Calu3 (cell line): ENCODE results near the gene FAM219A. TPM values are rescaled to one million over a fixed set of nuclear protein-coding genes. Genes with fewer than 3 reads are reported as not detected.

Experiments
- BruUV-seq: library from RNA; stranded (reverse); fragments of 400-500 nt; replicated peaks from 2 replicates; lab custom pipeline; 2021; lab: Mats Ljungman, UMichigan
- CTCF ChIA-PET: fragments of 300-600 bp; sonication (Branson Sonifier 250); formaldehyde crosslinking; loops from one replicate; lab custom pipeline; 2022; ENCODE audit warnings: antibody characterized with exemption; lab: Charles Lee
- DNase-seq: peaks from one replicate; pipeline ENCODE4 v3.0.0; 2022
- H3K27ac Mint-ChIP-seq: one replicate; pipeline ENCODE4 v1.8.0; 2022; ENCODE audit warnings: mixed read lengths; ENCODE audit not compliant: unreplicated experiment
- H3K27me3 Mint-ChIP-seq: one replicate; pipeline ENCODE4 v1.8.0; 2022; ENCODE audit warnings: mixed read lengths; ENCODE audit not compliant: unreplicated experiment
- H3K36me3 Mint-ChIP-seq: one replicate; pipeline ENCODE4 v1.8.0; 2022; ENCODE audit warnings: mild to moderate bottlenecking, moderate library complexity, mixed read lengths; ENCODE audit not compliant: insufficient read depth, unreplicated experiment
- H3K4me1 Mint-ChIP-seq: one replicate; pipeline ENCODE4 v1.8.0; 2022; ENCODE audit warnings: mild to moderate bottlenecking, low read depth, mixed read lengths; ENCODE audit not compliant: unreplicated experiment
- H3K4me3 Mint-ChIP-seq: one replicate; pipeline ENCODE4 v1.8.0; 2022; ENCODE audit warnings: mild to moderate bottlenecking, low read depth, moderate library complexity, mixed read lengths; ENCODE audit not compliant: unreplicated experiment
- H3K9me3 Mint-ChIP-seq: one replicate; pipeline ENCODE4 v1.8.0; 2022; ENCODE audit warnings: low read depth, mixed read lengths; ENCODE audit not compliant: unreplicated experiment
- CTCF ChIP-seq: fragments of 200-600 bp; IDR thresholded peaks from one replicate; pipeline ENCODE4 v1.8.0; 2022; ENCODE audit warnings: antibody characterized with exemption; ENCODE audit not compliant: unreplicated experiment
- intact Hi-C: fragments of 100-400 bp; cut with micrococcal nuclease; formaldehyde crosslinking; loops from one replicate; pipeline ENCODE4 v1.10.0; 2022; ENCODE audit not compliant: unreplicated experiment
- total RNA-seq: library from RNA; stranded (reverse); gene quantifications from 2 replicates; pipeline ENCODE4 v1.2.3, GENCODE V29; 2022

The FAM219A gene
- total RNA-seq, 1 experiment from 2014 or later: 13.1 TPM

- TF ChIP-seq CTCF: no peak
- DNase-seq: no peak
- Mint-ChIP-seq H3K27me3 (peaks cover 42% of the 10 kb centered on the region), H3K4me3 (no peak overlapping the region), H3K36me3 (peaks cover 10% of the 10 kb centered on the region), H3K9me3 (no peaks in the 10 kb centered on the region), H3K4me1 (peaks cover 9% of the 10 kb centered on the region), H3K27ac (no peak overlapping the region)
- BruUV-seq: no TSS peak
- intact Hi-C loops: no loop called here
- CTCF ChIA-PET: no interaction called here
Observed at GRCh38 chr9:34383904-34384303, 74.5 kb downstream of the FAM219A start.

- CTCF ChIA-PET: no interaction called here
- no peak for TF ChIP-seq CTCF
- H3K27ac Mint-ChIP-seq: no peak overlapping the region
- peaks cover 16% of the 10 kb centered on the region for H3K4me1 Mint-ChIP-seq
- H3K27me3 Mint-ChIP-seq: peaks cover 47% of the 10 kb centered on the region
- intact Hi-C loops: no loop called here
- peaks cover 10% of the 10 kb centered on the region for H3K36me3 Mint-ChIP-seq
- no peaks in the 10 kb centered on the region for H3K9me3 Mint-ChIP-seq
- no TSS peak for BruUV-seq
- DNase-seq: no peak
- H3K4me3 Mint-ChIP-seq: no peak overlapping the region
Observed at GRCh38 chr9:34382879-34383278, 75.5 kb downstream of the FAM219A start.

- Mint-ChIP-seq H3K36me3 (peaks cover 12% of the 10 kb centered on the region), H3K9me3 (no peaks in the 10 kb centered on the region), H3K4me1 (peaks cover 16% of the 10 kb centered on the region), H3K4me3 (no peak overlapping the region), H3K27ac (no peak overlapping the region), H3K27me3 (peaks cover 47% of the 10 kb centered on the region)
- intact Hi-C loops: no loop called here
- BruUV-seq: no TSS peak
- no peak for TF ChIP-seq CTCF
- no peak for DNase-seq
- CTCF ChIA-PET: no interaction called here
Observed at GRCh38 chr9:34382054-34382453, 76.3 kb downstream of the FAM219A start.

GRCh38 chr9:34381323-34381722 lies 77.0 kb downstream of the FAM219A start:
- Mint-ChIP-seq H3K36me3 (peaks cover 19% of the 10 kb centered on the region), H3K27me3 (peaks cover 47% of the 10 kb centered on the region), H3K4me1 (peaks cover 16% of the 10 kb centered on the region), H3K4me3 (peak overlapping the region; percentile 56), H3K9me3 (no peaks in the 10 kb centered on the region), H3K27ac (no peak overlapping the region)
- TF ChIP-seq CTCF: no peak
- no peak for DNase-seq
- no TSS peak for BruUV-seq
- CTCF ChIA-PET: no interaction called here
- intact Hi-C loops: no loop called here
